Neural progenitor cell (in vitro differentiated cells): ENCODE data around the gene SFI1. TPM values are rescaled to one million over a fixed set of nuclear protein-coding genes. Genes with fewer than 3 reads are reported as not detected.
A peak's percentile ranks its signal among the peaks of the same experiment; 100 is the strongest.

Source experiments
- DNase-seq: peaks from one replicate; pipeline ENCODE4 v3.0.0-alpha.2; 2016; ENCODE audit warnings: low spot score
- H2AFZ ChIP-seq: fragments of 200-600 bp; sonication (generic); replicated peaks from 2 replicates; pipeline ENCODE4 v1.6.1; 2016; ENCODE audit warnings: antibody characterized with exemption
- H3F3A ChIP-seq: fragments of 200-600 bp; sonication (generic); 2 replicates; pipeline ENCODE4 v1.6.1; 2016; ENCODE audit warnings: antibody characterized with exemption, low read depth
- H3K27ac ChIP-seq: fragments of 200-600 bp; sonication (generic); 2 replicates; pipeline ENCODE4 v1.5.1; 2016; ENCODE audit warnings: mild to moderate bottlenecking
- H3K27me3 ChIP-seq: fragments of 200-600 bp; sonication (generic); 2 replicates; pipeline ENCODE4 v1.6.1; 2016; ENCODE audit warnings: mild to moderate bottlenecking, moderate library complexity
- H3K36me3 ChIP-seq: fragments of 200-600 bp; sonication (generic); 2 replicates; pipeline ENCODE4 v1.5.1; 2016
- H3K4me1 ChIP-seq: fragments of 200-600 bp; sonication (generic); 2 replicates; pipeline ENCODE4 v1.6.1; 2016; ENCODE audit warnings: mixed run types
- H3K4me2 ChIP-seq: fragments of 200-600 bp; sonication (generic); 2 replicates; pipeline ENCODE4 v1.6.1; 2016
- H3K4me3 ChIP-seq: fragments of 200-600 bp; sonication (generic); 2 replicates; pipeline ENCODE4 v1.5.1; 2016
- H3K79me2 ChIP-seq: fragments of 200-600 bp; sonication (generic); 2 replicates; pipeline ENCODE4 v1.6.1; 2016; ENCODE audit warnings: low read depth
- H3K9ac ChIP-seq: fragments of 200-600 bp; sonication (generic); 2 replicates; pipeline ENCODE4 v1.6.1; 2016
- H3K9me3 ChIP-seq: fragments of 200-600 bp; sonication (generic); 2 replicates; pipeline ENCODE4 v1.5.1; 2016; ENCODE audit warnings: low read depth
- H4K20me1 ChIP-seq: fragments of 200-600 bp; sonication (generic); 2 replicates; pipeline ENCODE4 v1.6.1; 2016; ENCODE audit warnings: low read depth
- H3K27ac Mint-ChIP-seq: 3 replicates; pipeline ENCODE4 v1.8.0; 2021; ENCODE audit warnings: mixed read lengths
- H3K27me3 Mint-ChIP-seq: 2 replicates; pipeline ENCODE4 v1.8.0; 2022; ENCODE audit warnings: low read depth, mild to moderate bottlenecking, inconsistent platforms, moderate library complexity, mixed read lengths; ENCODE audit not compliant: insufficient read depth
- H3K36me3 Mint-ChIP-seq: 3 replicates; pipeline ENCODE4 v1.8.0; 2021; ENCODE audit warnings: mixed read lengths
- H3K4me1 Mint-ChIP-seq: 3 replicates; pipeline ENCODE4 v1.8.0; 2021; ENCODE audit warnings: mixed read lengths
- H3K4me3 Mint-ChIP-seq: 3 replicates; pipeline ENCODE4 v1.8.0; 2021; ENCODE audit warnings: mild to moderate bottlenecking, moderate library complexity, mixed read lengths
- H3K9me3 Mint-ChIP-seq: 3 replicates; pipeline ENCODE4 v1.8.0; 2020; ENCODE audit warnings: mixed read lengths
- CTCF ChIP-seq: fragments of 200-600 bp; sonication (generic); IDR thresholded peaks from 2 replicates; pipeline ENCODE4 v1.5.1; 2017; ENCODE audit warnings: antibody characterized with exemption, mild to moderate bottlenecking
- EZH2 ChIP-seq: fragments of 200-600 bp; sonication (generic); IDR thresholded peaks from 2 replicates; pipeline ENCODE4 v1.6.1; 2017; ENCODE audit warnings: antibody characterized with exemption, mild to moderate bottlenecking, moderate library complexity
- EZH2phosphoT487 ChIP-seq: fragments of 200-600 bp; sonication (generic); IDR thresholded peaks from 2 replicates; pipeline ENCODE4 v1.6.1; 2017; ENCODE audit warnings: antibody characterized with exemption
- total RNA-seq: library from RNA; depleted of rRNA; stranded (reverse); fragments of >200 nt; gene quantifications from 2 replicates; pipeline ENCODE4 v1.2.3, GENCODE V29; 2015; ENCODE audit warnings: low replicate concordance

SFI1 gene
- total RNA-seq, 1 donor from 2014 or later = 25.0 TPM

GRCh38 chr22:31448382-31448781 lies 48.0 kb upstream of the SFI1 start:
- H3K4me2 ChIP-seq = no peak overlapping the region
- peaks cover 4% of the 10 kb centered on the region for H3K36me3 ChIP-seq
- no peak overlapping the region for H3K4me3 Mint-ChIP-seq
- H3F3A ChIP-seq = peaks cover 12% of the 10 kb centered on the region
- no peak for DNase-seq
- no peaks in the 10 kb centered on the region for H3K27me3 Mint-ChIP-seq
- H4K20me1 ChIP-seq = peaks cover 7% of the 10 kb centered on the region
- no peak overlapping the region for H2AFZ ChIP-seq
- H3K9ac ChIP-seq = no peak overlapping the region
- no peak for TF ChIP-seq EZH2
- TF ChIP-seq EZH2phosphoT487 = no peak
- TF ChIP-seq CTCF = no peak
- no peaks in the 10 kb centered on the region for H3K4me1 Mint-ChIP-seq
- H3K79me2 ChIP-seq = no peaks in the 10 kb centered on the region
- no peaks in the 10 kb centered on the region for H3K9me3 ChIP-seq
- no peak overlapping the region for H3K4me3 ChIP-seq
- H3K27ac ChIP-seq = no peak overlapping the region
- no peaks in the 10 kb centered on the region for H3K27me3 ChIP-seq
- peaks cover 13% of the 10 kb centered on the region for H3K36me3 Mint-ChIP-seq
- H3K4me1 ChIP-seq = peaks cover 2% of the 10 kb centered on the region
- H3K27ac Mint-ChIP-seq = no peak overlapping the region
- H3K9me3 Mint-ChIP-seq = no peaks in the 10 kb centered on the region

- no peak for DNase-seq
- TF ChIP-seq CTCF (no peak), EZH2 (no peak), EZH2phosphoT487 (no peak)
- Mint-ChIP-seq H3K27me3 (no peaks in the 10 kb centered on the region), H3K36me3 (peaks cover 17% of the 10 kb centered on the region), H3K27ac (no peak overlapping the region), H3K9me3 (no peaks in the 10 kb centered on the region), H3K4me3 (no peak overlapping the region), H3K4me1 (no peaks in the 10 kb centered on the region)
- no peaks in the 10 kb centered on the region for H3K79me2 ChIP-seq
- H3K27ac ChIP-seq = no peak overlapping the region
- H3K36me3 ChIP-seq = peaks cover 4% of the 10 kb centered on the region
- H3K27me3 ChIP-seq = no peaks in the 10 kb centered on the region
- H3F3A ChIP-seq = peaks cover 10% of the 10 kb centered on the region
- no peak overlapping the region for H3K9ac ChIP-seq
- peaks cover 5% of the 10 kb centered on the region for H4K20me1 ChIP-seq
- no peak overlapping the region for H3K4me2 ChIP-seq
- no peak overlapping the region for H2AFZ ChIP-seq
- no peaks in the 10 kb centered on the region for H3K4me1 ChIP-seq
- no peaks in the 10 kb centered on the region for H3K9me3 ChIP-seq
- no peak overlapping the region for H3K4me3 ChIP-seq
These were observed 46.8 kb upstream of the SFI1 start for GRCh38 chr22:31449506-31449905.

- H3K4me1 ChIP-seq = no peaks in the 10 kb centered on the region
- H3K36me3 ChIP-seq = peaks cover 4% of the 10 kb centered on the region
- no peak overlapping the region for H3K27ac Mint-ChIP-seq
- H3K36me3 Mint-ChIP-seq = peaks cover 13% of the 10 kb centered on the region
- no peaks in the 10 kb centered on the region for H3K4me1 Mint-ChIP-seq
- H3K4me3 ChIP-seq = no peak overlapping the region
- no peak overlapping the region for H3K4me3 Mint-ChIP-seq
- DNase-seq = peak; percentile 51
- H2AFZ ChIP-seq = no peak overlapping the region
- H3K9ac ChIP-seq = no peak overlapping the region
- H3F3A ChIP-seq = peaks cover 10% of the 10 kb centered on the region
- H3K9me3 ChIP-seq = no peaks in the 10 kb centered on the region
- H3K9me3 Mint-ChIP-seq = no peaks in the 10 kb centered on the region
- TF ChIP-seq CTCF = peak; percentile 59
- TF ChIP-seq EZH2 = no peak
- TF ChIP-seq EZH2phosphoT487 = no peak
- no peaks in the 10 kb centered on the region for H4K20me1 ChIP-seq
- no peaks in the 10 kb centered on the region for H3K27me3 ChIP-seq
- no peaks in the 10 kb centered on the region for H3K79me2 ChIP-seq
- H3K4me2 ChIP-seq = no peak overlapping the region
- H3K27ac ChIP-seq = peak overlapping the region; percentile 2
- no peaks in the 10 kb centered on the region for H3K27me3 Mint-ChIP-seq
These were observed 44.4 kb upstream of the SFI1 start for GRCh38 chr22:31451709-31452571.
